Upper lobe of left lung (tissue), 6 donors: ENCODE results near the gene IGFN1. TPM values are rescaled to one million over a fixed set of nuclear protein-coding genes. Genes with fewer than 3 reads are reported as not detected.

Experiments used
- ATAC-seq, 2 donors: fragments of 200-7000 bp; cut with Tn5 transposase; one replicate each; pipeline ENCODE4 v1.9.1; 2022; ENCODE audit warnings: mild to moderate bottlenecking in 2 of 2, moderate library complexity in 2 of 2; ENCODE audit not compliant: low FRiP score in 2 of 2
- DNase-seq, 2 donors: peaks; one replicate each; pipeline ENCODE4 v3.0.0-alpha.2; 2019 to 2020
- H3K27ac ChIP-seq, 4 donors: fragments of 200-600 bp; sonication (generic); one replicate each; pipeline ENCODE4 v1.5.1; 2016 to 2019
- H3K27me3 ChIP-seq, 4 donors: fragments of 200-600 bp; sonication (generic); one replicate each; pipeline ENCODE4 v1.5.1; 2017 to 2019
- H3K36me3 ChIP-seq, 4 donors: fragments of 200-600 bp; sonication (generic); one replicate each; pipeline ENCODE4 v1.5.1; 2016 to 2019
- H3K4me1 ChIP-seq, 4 donors: fragments of 200-600 bp; sonication (generic); one replicate each; pipeline ENCODE4 v1.5.1; 2018 to 2019
- H3K4me3 ChIP-seq, 4 donors: fragments of 200-600 bp; sonication (generic); one replicate each; pipeline ENCODE4 v1.5.1; 2017 to 2019; ENCODE audit warnings: mild to moderate bottlenecking in 2 of 4, moderate library complexity in 1 of 4
- H3K9me3 ChIP-seq, 4 donors: fragments of 200-600 bp; sonication (generic); one replicate each; pipeline ENCODE4 v1.5.1; 2018 to 2019
- CTCF ChIP-seq, 6 experiments: fragments of 450-650 bp in 4 of 6; fragments of 200-600 bp in 2 of 6; sonication (generic) in 2 of 6; IDR thresholded peaks; one replicate each; pipeline ENCODE4 v1.5.1; 2016 to 2019; ENCODE audit warnings: antibody characterized with exemption in 6 of 6
- EP300 ChIP-seq, 4 donors: sonication (generic); formaldehyde crosslinking; IDR thresholded peaks; one replicate each; pipeline ENCODE4 v1.5.1; 2017; ENCODE audit warnings: antibody characterized with exemption in 4 of 4, control low read depth in 2 of 4
- POLR2A ChIP-seq, 4 donors: fragments of 450-650 bp; IDR thresholded peaks; one replicate each; pipeline ENCODE4 v1.5.1; 2016 to 2017; ENCODE audit warnings: antibody characterized with exemption in 4 of 4, mild to moderate bottlenecking in 2 of 4
- POLR2AphosphoS5 ChIP-seq, 2 donors: sonication (generic); formaldehyde crosslinking; IDR thresholded peaks; one replicate each; pipeline ENCODE4 v1.5.1; 2017; ENCODE audit warnings: antibody characterized with exemption in 2 of 2
- WGBS, 2 donors: methylation state at CpG; one replicate each; pipeline ENCODE4 v1.1.5; 2017 to 2018; 5-methylcytosine and 5-hydroxymethylcytosine counted together
- total RNA-seq, 6 donors: library from RNA; depleted of rRNA in 4 of 6; stranded (reverse); fragments of >200 nt in 4 of 6; gene quantifications; one replicate each; pipeline versions ENCODE4 v1.1.0 to v1.2.1, GENCODE V29; 2016 to 2021
- donor health status: DM: no; HTN: no; CAD: no; lungs with moderate emphysema.
- donor health status: DM: no; HTN: yes; CAD: no; lungs with severe emphysema.

IGFN1 gene
- total RNA-seq, 6 donors from 2014 or later: 0.11 to 6.3 (median 0.79) TPM; not detected in 2

DNA sequence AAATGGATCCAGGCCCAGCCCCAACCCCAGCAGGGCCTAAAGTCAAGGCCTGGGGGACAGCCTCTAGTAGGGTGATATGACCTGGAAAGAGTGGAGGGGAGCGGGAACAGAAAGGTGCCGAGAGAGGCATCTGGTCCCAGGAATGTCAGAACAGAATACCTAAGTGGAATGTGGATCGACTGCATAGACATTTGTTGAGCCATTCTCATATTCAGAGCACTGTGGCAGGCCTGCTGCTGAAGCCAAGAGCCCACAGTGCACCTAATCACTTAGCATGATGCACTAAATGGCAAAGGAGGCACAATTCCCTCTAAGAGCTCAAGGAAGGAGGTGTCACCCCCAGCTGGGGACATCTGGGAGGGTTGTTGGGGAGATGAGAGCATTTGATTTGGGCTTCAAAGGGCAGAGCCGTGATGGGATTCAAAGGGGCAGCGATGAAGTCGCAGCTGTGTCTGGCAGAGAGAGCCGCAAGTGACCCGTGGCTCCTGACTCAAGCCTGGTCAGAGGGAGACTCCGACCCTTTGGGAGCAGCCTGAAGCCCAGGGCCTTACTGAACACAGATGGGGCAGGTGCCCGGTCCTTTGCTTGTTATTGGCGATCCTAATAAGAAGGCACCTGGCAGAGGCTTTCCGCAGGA is 84.1 kb downstream of the IGFN1 start:
- ATAC-seq: no peak
- H3K36me3 ChIP-seq: no peaks in the 10 kb centered on the region
- H3K9me3 ChIP-seq: no peaks in the 10 kb centered on the region
- no peak overlapping the region for H3K27ac ChIP-seq
- peaks cover 0 to 3% (median 0%) of the 10 kb centered on the region in 4 donors for H3K4me1 ChIP-seq
- TF ChIP-seq POLR2A (IDR thresholded peaks at IDR 0.05) (no peak), EP300 (IDR thresholded peaks at IDR 0.05) (no peak), POLR2AphosphoS5 (IDR thresholded peaks at IDR 0.05) (no peak), CTCF (IDR thresholded peaks at IDR 0.05) (no peak)
- H3K27me3 ChIP-seq: no peaks in the 10 kb centered on the region
- DNase-seq: no peak
- no peak overlapping the region for H3K4me3 ChIP-seq
- WGBS, 2 donors: 95 to 96% methylated on average over 9 to 12 of the region's 12 CpGs

- no peak for TF ChIP-seq POLR2A (IDR thresholded peaks at IDR 0.05)
- no peak for TF ChIP-seq CTCF (IDR thresholded peaks at IDR 0.05)
- TF ChIP-seq POLR2AphosphoS5 (IDR thresholded peaks at IDR 0.05): no peak
- TF ChIP-seq EP300 (IDR thresholded peaks at IDR 0.05): no peak
- peak in 1 of 2 donors; percentile 73 for ATAC-seq
- Histone ChIP-seq H3K9me3 (no peaks in the 10 kb centered on the region), H3K4me3 (no peak overlapping the region), H3K36me3 (no peaks in the 10 kb centered on the region), H3K4me1 (peaks cover 0 to 3% (median 0%) of the 10 kb centered on the region in 4 donors), H3K27me3 (no peaks in the 10 kb centered on the region), H3K27ac (no peak overlapping the region)
- peak in 1 of 2 donors; percentile 80 for DNase-seq
- WGBS, 2 donors: 68 to 90% methylated on average over 12 to 15 of the region's 15 CpGs
Observed at GRCh38 chr1:201275253-201275666, 84.6 kb downstream of the IGFN1 start.

DNA sequence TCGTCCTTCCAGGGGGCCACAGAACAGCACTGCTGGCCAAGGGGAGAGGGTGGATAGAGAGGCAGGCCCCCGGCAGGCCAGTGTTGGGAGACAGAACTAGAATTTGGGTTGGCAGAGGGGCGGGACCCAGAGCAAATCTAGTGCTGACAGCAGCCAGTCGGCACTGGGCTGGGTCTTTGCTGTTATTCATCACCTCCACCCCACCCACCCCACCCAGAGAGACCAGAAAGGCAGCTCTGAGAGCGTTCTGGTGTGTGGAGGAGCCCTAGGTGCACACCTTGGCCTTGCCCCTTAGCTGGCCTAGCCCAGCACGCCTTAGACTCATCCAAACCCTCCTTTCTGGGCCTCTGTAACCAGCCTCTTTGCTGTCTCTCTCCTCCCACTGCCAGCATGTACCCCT is 86.3 kb downstream of the IGFN1 start:
- no peaks in the 10 kb centered on the region for H3K9me3 ChIP-seq
- DNase-seq (no peak), ATAC-seq (no peak)
- no peak overlapping the region for H3K4me3 ChIP-seq
- H3K4me1 ChIP-seq: peaks cover 0 to 3% (median 0%) of the 10 kb centered on the region in 4 donors
- TF ChIP-seq CTCF (IDR thresholded peaks at IDR 0.05) (no peak), POLR2AphosphoS5 (IDR thresholded peaks at IDR 0.05) (no peak), POLR2A (IDR thresholded peaks at IDR 0.05) (no peak), EP300 (IDR thresholded peaks at IDR 0.05) (no peak)
- H3K36me3 ChIP-seq: no peaks in the 10 kb centered on the region
- no peaks in the 10 kb centered on the region for H3K27me3 ChIP-seq
- WGBS, 2 donors: 85 to 90% methylated on average over 3 to 6 of the region's 6 CpGs
- H3K27ac ChIP-seq: no peak overlapping the region

DNA sequence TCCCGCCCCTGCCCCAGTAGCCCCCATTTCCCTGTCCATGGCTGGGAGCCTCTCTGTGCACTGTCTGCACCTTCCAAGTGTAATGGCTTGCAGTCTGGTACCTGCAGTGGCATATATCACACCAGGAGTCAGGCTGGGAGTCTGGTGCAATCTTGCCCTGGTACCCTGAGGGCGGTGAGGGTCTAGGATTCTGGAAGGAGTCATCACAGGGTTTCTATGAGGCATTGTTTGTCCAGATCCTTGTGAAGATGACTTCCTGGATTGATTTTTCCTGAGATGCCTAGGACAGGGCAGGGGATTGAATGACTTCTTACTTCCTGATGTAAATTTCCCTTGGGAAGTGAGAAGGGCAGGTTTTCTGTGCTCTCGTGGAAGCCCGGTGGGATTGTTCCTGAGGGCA is 86.8 kb downstream of the IGFN1 start:
- H3K36me3 ChIP-seq: no peaks in the 10 kb centered on the region
- H3K4me1 ChIP-seq: peaks cover 0 to 3% (median 0%) of the 10 kb centered on the region in 4 donors
- H3K4me3 ChIP-seq: no peak overlapping the region
- WGBS, 2 donors: 81 to 86% methylated on average over 2 to 4 of the region's 4 CpGs
- DNase-seq (no peak), ATAC-seq (no peak)
- no peaks in the 10 kb centered on the region for H3K27me3 ChIP-seq
- TF ChIP-seq POLR2A (IDR thresholded peaks at IDR 0.05) (no peak), CTCF (IDR thresholded peaks at IDR 0.05) (no peak), POLR2AphosphoS5 (IDR thresholded peaks at IDR 0.05) (no peak), EP300 (IDR thresholded peaks at IDR 0.05) (no peak)
- no peak overlapping the region for H3K27ac ChIP-seq
- no peaks in the 10 kb centered on the region for H3K9me3 ChIP-seq

Other genes starting within 250 kb of the IGFN1 start
- gene KIF21B, start 167.1 kb upstream of the IGFN1 start, total RNA-seq: 10 to 100 TPM in 1 of 6 donors, 1 to 10 TPM in 5; 3.6 to 18.9 (median 6.1) TPM
- gene CACNA1S, start 78.4 kb upstream of the IGFN1 start, total RNA-seq: under 1 TPM in 3 of 6 donors, not detected in 3; 0.03 to 0.30 (median 0.10) TPM
- gene ASCL5, start 63.6 kb upstream of the IGFN1 start, total RNA-seq: not detected
- gene TMEM9, start 36.4 kb upstream of the IGFN1 start, total RNA-seq: 10 to 100 TPM; 29.3 to 73.6 (median 59.2) TPM
- 1 to 10 TPM in 5 of 6 donors, under 1 TPM in 1; 0.86 to 4.9 (median 2.5) TPM for gene PKP1, start 92.7 kb downstream of the IGFN1 start, total RNA-seq
- 10 to 100 TPM in 2 of 6 donors, 1 to 10 TPM in 4; 2.0 to 31.4 (median 6.4) TPM for gene TNNT2, start 186.9 kb downstream of the IGFN1 start, total RNA-seq
- gene LAD1, start 208.5 kb downstream of the IGFN1 start, total RNA-seq: 10 to 100 TPM; 12.6 to 48.1 (median 39.1) TPM
- under 1 TPM in 5 of 6 donors, not detected in 1; 0.15 to 0.78 (median 0.47) TPM for gene TNNI1, start 230.9 kb downstream of the IGFN1 start, total RNA-seq